Right lobe of liver (tissue), 4 donors: ENCODE results near the gene MYCBP2.
"Not testable (repeated sequence)": the region's sequence is repeated elsewhere in the genome, so short reads cannot be mapped to it uniquely, and the experiment has no call there.

ENCODE experiments used
- CTCF ChIP-seq, 4 donors: fragments of 200-600 bp in 3 of 4; fragments of 450-650 bp in 1 of 4; IDR thresholded peaks; one replicate each; pipeline versions ENCODE4 v1.5.1 to v1.8.0; 2016 to 2022; ENCODE audit warnings: antibody characterized with exemption in 4 of 4, mild to moderate bottlenecking in 2 of 4
- POLR2A ChIP-seq: fragments of 450-650 bp; IDR thresholded peaks from one replicate; pipeline ENCODE4 v1.6.1; 2017; ENCODE audit warnings: antibody characterized with exemption, mild to moderate bottlenecking
- donor health status: DM: no; HTN: no; CAD: no.
- donor health status: DM: no; HTN: no; CAD: no.
- donor health status: DM: no; HTN: yes; CAD: no.

GRCh38 chr13:77315509-77315908, 11.4 kb downstream of the MYCBP2 start:
- TF ChIP-seq CTCF (IDR thresholded peaks at IDR 0.05); POLR2A: not testable (repeated sequence)
